CD4-positive, alpha-beta T cell treated with Interferon gamma for 1 hour (primary cell): ENCODE measurements around the gene SPOCD1.

Experiments used
- DNase-seq: peaks from one replicate; pipeline ENCODE4 v3.0.0-alpha.2; 2020

The SPOCD1 gene

GRCh38 chr1:31768939-31769704 is 46.7 kb downstream of the SPOCD1 start:
- DNase-seq, result no peak

GRCh38 chr1:31768407-31768907 is 47.4 kb downstream of the SPOCD1 start:
- no peak for DNase-seq

DNA sequence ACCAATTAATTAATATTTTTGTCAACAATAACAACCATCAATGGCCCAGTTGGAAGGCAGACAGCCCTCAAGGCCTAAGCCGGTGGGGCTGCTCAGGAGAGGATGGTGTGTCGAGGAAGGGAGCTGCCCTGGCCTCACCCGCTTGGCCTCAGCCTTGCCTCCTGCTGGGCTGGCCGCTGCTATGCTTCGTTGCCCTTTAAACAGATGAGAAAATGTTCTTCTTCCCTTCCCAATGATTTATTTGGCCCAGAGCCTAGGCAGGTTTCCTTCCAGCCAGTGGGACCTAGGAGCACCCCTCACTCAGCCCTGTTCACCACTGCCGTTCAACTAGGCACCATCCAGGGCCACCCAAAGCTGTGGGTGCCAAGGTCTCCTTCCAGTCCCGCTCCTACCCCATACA is 48.6 kb downstream of the SPOCD1 start:
- no peak for DNase-seq

DNA sequence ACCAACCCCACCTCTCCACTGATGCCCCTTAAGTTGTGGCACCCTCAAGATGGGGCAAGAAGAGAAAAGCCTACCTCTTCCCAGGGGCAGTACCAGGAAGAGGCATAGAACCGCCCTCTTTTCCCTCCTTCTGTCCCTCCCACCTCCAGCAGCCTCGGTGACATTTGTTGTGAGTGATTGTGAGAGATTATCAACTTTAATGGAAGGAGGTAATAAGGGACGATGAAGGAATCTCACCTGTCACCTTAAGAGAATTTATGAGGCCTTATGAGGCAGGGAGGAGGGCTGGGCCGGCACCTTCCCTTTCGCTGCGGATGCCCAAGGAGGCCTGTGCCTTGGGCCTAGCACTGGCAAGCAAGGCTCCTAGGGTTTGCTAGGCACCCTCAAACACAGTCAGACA is 50.3 kb downstream of the SPOCD1 start:
- no peak for DNase-seq

GRCh38 chr1:31765041-31765467 is 50.8 kb downstream of the SPOCD1 start:
- no peak for DNase-seq

- DNase-seq, result no peak
Measured at GRCh38 chr1:31764312-31765040, 51.3 kb downstream of the SPOCD1 start, which contains the start of gene ADGRB2. Gene ADGRB2, minus strand, starts transcription at chr1:31764340. Its CDS starts 7,119 bp downstream, at chr1:31757221.

DNA sequence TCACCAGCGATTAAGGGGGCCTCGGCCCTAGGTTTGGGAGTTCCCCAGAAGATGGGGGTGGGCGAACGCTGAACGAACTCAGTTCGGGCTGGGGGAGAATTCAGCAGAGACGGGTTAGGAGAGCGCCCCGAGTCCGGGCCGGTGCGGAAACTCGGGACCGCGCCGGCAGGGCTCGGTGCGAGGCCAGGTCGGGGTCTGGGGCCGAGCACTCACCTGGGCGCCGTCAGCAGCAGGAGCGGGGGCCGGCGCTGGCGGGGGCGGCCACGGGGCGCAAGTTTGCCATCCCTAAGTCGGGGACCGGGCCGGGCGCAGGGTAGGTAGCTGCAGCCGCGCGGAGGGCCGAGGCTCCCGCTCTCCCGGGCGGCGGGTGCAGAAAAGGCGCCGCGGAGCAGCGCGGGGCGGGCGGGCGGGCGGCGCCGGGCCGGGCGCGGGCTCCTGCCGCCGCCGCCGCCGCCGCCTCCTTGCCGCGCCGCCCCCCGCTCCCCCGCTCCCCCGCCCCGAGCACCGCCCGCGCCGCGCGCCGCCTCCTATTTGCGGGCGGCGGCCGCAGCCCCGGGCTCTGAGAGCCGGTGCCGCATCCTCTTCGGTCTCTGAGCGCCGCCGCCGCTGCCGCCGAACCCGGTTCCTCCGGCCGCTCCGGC is 52.0 kb downstream of the SPOCD1 start:
- DNase-seq, result no peak

- DNase-seq, result peak; percentile 74
Measured at GRCh38 chr1:31762726-31763670, 52.8 kb downstream of the SPOCD1 start.

DNA sequence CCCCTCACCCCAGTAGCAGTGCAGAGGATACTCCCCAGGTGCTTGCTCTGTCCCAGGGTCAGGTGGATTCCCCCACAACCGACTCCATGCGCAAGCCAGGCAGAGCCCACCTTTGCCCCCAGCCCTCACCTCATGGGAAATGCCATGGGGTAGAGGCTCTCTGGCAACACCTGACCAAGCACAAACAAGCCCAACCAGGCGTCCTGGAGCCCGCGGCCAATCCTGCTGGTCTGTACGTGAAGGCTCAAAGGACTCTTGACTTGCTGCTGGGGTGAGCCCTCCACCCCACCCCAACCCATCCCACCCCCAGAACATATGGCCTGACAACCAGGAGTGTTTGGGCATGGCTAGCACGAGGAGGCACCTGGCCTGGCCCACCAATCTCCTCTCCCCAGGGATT is 53.5 kb downstream of the SPOCD1 start:
- DNase-seq, result no peak

DNA sequence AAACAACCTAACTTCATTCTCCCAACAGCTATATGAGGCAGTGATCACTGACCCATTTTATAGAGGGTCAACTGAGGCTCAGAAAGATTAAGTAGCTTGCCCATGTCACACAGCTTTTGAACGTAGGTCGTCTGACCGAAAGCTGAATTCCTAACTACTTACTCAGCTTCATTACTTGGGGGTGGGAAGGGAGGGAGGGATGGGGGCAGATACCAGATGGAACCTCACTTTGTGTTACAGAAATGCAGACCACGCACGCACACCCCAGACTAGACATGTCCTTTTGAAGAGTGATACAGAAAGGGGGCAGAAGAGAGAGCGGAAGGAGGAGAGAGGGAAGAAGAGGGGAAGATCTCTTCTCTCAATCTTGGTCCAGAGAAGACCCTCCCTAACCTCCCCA is 53.9 kb downstream of the SPOCD1 start:
- DNase-seq, result no peak

DNA sequence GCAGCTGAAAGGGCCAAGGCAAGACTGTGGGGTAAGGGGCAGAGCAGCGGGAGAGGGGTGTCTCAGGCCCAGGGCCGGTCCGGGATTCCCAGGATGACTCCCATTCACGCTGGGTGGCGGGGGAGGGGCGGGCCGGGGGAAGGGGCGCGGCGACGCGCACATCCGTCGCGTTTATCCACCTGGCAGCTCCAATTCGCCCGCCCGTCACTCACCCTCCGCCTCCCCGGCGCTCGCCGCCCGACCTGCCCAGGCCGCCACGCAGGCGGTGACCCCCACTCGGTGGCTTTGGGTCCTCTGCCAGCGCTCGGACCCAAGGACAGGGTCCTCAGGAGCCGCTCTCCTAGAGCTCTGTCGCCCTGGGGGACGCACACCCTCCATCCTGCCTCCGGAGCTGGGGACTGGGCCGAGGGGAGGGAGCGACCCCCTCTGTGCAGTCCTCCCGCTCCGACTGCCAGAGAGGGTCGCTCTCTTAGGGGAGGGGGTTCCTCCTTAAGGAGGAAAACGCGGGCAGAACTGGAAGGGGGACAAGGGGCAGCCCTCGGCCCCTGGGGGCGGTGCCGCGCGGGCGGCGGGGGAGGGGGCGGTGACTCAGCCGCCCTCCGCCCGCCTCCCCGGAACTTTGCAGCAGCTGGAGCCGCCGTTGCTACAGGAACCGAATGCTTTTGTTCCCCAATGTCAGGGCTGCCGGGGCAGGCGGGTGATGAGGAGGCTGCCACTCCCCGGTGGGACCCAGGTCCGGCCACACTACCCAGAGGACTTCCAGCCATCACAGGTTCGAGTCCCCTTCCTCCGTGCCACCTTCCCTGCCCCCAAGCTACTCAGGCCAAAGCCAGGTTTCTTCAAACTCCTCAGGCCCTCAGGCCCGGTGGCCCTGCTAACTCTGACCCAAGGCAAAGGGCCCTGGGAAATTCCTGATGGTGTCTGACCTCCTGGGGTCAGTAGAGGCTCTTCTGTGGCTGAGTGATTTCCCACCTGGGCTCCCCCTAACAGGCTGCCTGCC is 55.1 kb downstream of the SPOCD1 start:
- peak; percentile 78 for DNase-seq

DNA sequence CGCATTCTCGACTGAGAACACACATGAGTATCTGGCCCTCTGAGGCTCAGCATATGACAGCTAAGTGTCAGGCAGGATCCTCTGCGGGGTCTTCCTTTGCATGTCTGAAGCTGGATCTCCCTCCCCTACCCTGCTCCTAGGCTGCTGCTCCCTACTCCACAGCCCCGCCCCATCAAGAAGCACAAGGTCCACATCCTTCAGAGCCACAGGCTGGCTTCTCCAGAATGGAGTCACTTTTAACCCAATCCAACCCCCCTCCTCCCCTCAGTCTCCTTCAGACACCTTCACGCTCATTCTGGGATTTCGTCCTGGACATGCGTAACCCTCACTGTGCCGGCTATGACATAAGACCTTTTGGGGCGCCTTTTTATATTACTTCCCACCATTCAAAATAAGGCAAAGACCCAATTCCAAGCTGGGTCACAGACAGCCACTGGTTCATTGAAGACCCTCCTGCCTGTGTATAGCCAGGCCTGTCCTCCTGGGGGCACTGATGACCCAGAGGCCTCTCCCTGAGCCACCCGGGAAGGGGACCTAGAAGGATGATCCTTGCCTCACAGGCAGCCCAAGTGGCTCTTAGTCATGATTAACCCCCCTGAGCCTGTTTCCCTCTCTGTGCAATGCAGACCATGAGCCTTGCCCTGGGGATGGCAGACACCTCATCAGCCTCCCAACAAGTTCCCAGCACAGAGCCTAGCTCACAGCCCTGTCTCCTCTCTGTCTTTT is 56.4 kb downstream of the SPOCD1 start:
- no peak for DNase-seq

DNA sequence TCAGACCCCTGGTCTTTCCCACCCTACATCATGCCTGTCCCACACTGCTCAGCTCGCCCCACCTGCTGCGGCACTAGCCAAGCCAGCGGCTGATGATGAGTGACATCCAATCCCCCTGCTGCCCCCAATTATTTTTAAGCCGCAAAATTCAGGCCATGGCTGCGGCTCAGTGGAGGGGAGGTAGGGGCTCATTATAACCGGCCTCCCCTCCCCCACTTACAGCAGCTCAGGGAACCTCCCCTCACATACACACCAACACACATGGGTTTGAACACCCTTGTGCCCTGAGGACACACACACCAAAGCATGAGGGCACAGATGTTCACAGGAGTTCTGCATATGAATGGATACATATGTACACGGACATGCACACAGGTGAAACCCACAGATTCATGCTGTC is 57.0 kb downstream of the SPOCD1 start:
- DNase-seq, result no peak

GRCh38 chr1:31757989-31758388 is 57.8 kb downstream of the SPOCD1 start:
- no peak for DNase-seq

- DNase-seq, result no peak
Measured at GRCh38 chr1:31757204-31757679, 58.6 kb downstream of the SPOCD1 start.

DNA sequence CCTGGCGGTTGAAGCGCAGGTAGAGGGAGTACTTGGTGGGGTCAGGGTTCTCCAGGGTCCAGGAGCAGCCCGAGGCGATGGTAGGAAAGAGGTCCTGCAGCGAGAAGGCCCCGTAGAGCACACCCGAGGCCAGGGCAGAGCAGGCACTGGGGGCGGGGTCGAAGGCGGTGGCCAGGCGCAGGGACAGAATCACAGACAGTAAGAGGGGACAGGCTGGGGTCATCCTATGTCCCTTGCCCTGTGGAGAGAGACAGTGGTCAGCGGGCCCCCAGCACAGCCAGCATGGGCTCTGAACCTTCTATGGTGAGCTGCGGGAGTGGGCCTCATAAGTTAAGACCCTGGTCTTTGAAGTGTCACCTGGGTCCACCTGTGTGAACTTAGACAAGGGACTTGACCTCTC is 59.2 kb downstream of the SPOCD1 start:
- DNase-seq, result no peak

GRCh38 chr1:31755850-31756492 is 59.9 kb downstream of the SPOCD1 start:
- no peak for DNase-seq

DNA sequence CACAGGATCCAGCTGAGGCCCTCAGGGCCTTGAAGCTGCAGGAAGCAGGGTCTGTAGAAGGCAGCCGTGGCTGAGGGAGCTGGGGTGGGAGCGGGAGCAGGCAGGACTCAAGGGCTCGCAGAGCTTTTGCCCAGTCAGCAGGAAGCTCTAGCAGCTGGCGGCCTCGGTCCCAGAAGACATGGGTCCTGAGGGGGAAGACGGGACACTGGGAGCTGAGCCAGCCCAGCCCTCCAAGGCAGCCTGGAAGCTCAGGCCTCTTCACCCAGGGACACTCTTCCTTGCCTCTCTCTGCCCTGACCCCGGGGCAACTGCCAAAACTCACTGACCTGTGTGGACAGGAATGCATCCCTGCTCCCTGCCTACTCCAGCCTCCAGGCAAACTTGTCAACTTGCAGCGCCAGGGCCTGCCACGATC is 60.6 kb downstream of the SPOCD1 start:
- no peak for DNase-seq

- no peak for DNase-seq
Measured at GRCh38 chr1:31754397-31754796, 61.4 kb downstream of the SPOCD1 start.
